Kidney glomerular epithelial cell (primary cell): ENCODE data around the gene PEAR1.

Experiments
- DNase-seq: peaks from one replicate; lab custom pipeline; 2025; lab: John Stamatoyannopoulos, UW

The PEAR1 gene

DNA sequence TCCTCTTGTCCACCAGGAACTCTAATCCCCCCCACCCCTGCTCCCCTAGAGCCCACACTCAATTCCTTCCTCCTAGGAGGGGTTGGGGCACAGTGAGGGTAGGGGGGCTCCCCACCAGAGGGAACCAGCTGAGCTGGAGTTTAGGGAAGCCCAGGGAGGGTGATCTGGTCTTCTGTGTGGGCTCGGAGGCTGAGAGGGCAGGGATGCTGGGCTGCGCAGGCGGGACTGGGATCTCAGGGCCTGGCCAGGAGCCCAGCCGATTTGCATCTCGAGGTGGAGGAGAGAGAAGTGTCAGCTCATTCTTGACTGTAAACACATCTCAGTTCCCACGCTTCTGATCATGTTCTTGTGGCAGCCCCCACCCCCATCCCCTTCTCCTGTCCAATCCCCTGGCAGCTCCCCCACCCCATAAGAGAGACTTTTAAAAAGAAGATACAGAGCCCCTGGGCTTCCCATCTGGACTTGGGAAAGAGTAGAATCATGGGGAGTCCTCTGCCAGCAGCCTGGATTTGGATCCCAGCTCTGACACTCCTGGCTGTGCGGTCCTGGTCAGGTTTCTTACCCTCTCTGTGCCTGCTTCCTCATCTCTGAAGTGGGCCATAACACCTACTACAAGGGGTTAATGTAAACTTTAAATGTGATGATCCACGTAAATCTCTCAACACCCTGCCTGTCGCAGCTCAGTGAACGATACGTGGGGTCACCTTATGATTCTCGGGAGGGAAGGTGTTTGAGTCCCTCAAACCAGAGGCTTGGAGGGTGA lies 6.6 kb downstream of the PEAR1 start:
- no peak for DNase-seq

- no peak for DNase-seq
Measured at GRCh38 chr1:156900896-156901589, 7.5 kb downstream of the PEAR1 start.

GRCh38 chr1:156901590-156901900 lies 8.0 kb downstream of the PEAR1 start:
- no peak for DNase-seq

DNA sequence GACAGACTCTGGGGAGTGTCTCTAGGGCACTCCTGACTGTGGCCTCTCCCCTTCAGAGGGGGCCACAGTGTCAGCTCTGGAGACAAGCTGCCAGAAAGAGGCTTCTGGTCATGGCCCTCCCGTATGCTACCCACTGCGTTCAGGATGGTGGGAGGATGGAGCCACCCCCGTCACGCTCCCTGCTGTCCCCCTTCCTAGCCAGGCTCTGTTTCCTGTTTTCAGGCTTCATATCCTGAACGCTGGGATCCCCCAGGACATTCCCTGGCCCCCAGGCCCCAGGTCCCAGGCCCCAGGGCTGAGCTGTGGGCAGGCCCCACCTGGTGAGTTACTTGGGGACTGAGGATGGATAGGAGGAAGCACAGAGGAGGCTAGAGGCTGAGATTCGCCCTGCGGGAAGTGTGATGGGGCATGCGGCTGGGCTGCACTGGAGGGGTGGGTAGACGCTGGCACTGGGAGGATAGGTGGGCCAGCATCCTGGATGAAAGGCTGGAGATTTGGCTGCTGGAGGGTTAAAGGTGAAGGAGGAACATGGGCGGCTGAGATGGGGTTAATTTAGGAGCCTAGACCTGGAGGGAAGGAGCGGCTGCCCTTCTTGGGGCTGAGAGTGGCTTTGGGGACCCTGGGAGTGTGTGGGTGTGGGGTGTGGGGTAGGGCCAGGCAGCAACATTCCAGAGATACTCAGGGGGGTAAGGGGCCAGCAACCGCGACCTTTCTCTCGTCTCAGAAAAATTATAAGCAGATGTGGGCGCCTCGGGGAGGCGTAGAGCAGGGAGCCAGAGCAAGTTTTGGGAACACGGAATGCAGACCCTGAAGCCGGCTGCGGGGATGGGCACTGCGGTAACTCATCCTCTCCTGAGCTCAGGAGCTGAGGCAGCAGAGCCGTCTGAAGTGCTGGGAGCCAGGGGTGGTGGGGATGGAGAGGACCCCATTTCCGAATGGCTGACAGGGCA lies 8.7 kb downstream of the PEAR1 start:
- DNase-seq: no peak

GRCh38 chr1:156903328-156904091 lies 10.0 kb downstream of the PEAR1 start:
- DNase-seq: no peak

- DNase-seq: no peak
Measured at GRCh38 chr1:156904187-156904959, 10.9 kb downstream of the PEAR1 start.

DNA sequence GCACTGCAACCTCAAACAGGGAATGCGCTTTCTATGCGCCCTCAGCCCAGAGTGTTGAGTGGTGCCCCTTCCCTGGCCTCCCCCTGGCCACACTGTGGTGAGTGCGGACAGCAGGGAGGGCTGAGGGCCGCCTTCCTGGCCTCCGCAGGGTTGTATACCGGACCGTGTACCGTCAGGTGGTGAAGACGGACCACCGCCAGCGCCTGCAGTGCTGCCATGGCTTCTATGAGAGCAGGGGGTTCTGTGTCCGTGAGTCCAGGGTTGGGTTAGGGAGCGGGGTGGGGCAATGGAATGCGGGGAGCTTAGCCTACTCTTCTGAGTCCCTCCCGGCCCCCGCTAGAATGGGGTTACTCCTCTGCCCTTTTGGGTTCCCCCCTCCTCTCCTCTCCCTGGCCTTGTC lies 11.7 kb downstream of the PEAR1 start:
- no peak for DNase-seq

GRCh38 chr1:156905651-156906050 lies 12.1 kb downstream of the PEAR1 start:
- no peak for DNase-seq

DNA sequence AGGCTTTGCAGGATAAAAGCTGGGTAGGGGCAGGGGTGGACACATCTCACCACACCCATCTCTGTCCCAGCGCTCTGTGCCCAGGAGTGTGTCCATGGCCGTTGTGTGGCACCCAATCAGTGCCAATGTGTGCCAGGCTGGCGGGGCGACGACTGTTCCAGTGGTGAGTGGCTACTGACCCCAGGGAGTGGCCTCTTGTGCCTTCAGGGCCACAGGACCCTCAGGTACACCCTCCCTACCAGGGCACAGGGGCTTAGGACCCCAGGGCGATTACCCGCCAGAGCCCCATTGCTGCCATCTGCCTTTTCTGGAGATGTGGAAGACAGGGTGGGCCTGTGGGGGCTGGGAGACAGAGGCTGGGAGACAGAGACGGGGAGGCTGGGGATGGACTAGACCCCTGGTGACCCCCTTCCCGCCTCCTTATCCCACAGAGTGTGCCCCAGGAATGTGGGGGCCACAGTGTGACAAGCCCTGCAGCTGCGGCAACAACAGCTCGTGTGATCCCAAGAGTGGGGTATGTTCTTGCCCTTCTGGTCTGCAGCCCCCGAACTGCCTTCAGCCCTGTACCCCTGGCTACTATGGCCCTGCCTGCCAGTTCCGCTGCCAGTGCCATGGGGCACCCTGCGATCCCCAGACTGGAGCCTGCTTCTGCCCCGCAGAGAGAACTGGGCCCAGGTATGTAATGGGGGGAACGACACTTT lies 12.8 kb downstream of the PEAR1 start:
- DNase-seq: no peak

DNA sequence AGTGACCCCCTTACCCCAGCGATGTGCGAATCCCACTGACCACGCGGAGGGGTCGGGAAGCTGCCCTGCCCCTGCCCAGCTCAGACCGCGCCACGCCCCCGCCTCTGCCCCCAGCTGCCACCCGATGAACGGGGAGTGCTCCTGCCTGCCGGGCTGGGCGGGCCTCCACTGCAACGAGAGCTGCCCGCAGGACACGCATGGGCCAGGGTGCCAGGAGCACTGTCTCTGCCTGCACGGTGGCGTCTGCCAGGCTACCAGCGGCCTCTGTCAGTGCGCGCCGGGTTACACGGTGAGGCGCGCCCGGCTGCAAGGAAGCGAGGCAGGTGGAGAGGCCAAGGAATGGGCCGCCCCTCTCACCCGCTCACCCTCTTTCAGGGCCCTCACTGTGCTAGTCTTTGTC lies 15.0 kb downstream of the PEAR1 start:
- DNase-seq: no peak

- no peak for DNase-seq
Measured at GRCh38 chr1:156908955-156909354, 15.4 kb downstream of the PEAR1 start.

DNA sequence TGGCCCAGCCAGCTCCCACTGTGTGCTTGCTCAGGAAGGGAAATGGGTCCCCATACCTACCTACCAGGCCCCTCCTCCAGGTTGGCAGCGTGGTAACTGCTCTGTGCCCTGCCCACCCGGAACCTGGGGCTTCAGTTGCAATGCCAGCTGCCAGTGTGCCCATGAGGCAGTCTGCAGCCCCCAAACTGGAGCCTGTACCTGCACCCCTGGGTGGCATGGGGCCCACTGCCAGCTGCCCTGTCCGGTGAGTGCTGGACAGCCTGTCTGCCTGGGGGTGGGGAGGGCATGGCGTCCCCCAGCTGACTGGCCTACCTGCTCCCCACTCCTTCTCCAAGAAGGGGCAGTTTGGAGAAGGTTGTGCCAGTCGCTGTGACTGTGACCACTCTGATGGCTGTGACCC lies 16.2 kb downstream of the PEAR1 start:
- no peak for DNase-seq

DNA sequence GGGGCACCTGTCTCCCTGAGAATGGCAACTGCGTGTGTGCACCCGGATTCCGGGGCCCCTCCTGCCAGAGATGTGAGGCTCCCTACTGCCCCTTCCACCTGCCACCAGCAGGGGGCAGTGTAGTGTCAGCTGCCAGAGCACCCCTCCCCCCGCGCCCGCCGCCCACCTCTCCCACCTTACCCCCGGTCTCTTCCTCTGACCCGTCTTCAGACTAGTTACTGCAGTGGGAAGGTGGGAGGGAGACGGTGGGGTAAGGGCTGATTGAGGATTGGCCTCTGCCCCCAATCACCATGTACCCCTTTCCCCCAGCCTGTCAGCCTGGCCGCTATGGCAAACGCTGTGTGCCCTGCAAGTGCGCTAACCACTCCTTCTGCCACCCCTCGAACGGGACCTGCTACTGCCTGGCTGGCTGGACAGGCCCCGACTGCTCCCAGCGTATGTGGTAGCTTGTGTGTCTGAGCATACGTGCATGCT lies 16.8 kb downstream of the PEAR1 start:
- DNase-seq: peak; percentile 13

GRCh38 chr1:156911577-156912298 lies 18.2 kb downstream of the PEAR1 start:
- no peak for DNase-seq

DNA sequence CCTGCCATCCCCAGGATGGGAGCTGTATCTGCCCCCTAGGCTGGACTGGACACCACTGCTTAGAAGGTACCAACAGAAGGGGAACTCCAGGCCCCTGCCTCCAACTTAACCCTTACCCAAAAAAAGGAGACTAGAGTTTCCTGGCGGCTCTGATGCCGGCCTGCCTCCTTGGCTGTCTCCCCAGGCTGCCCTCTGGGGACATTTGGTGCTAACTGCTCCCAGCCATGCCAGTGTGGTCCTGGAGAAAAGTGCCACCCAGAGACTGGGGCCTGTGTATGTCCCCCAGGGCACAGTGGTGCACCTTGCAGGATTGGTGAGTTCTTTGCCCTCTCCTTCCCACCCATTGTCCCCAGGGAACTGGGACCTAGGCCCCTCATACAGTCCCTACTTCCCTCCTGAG lies 18.8 kb downstream of the PEAR1 start:
- no peak for DNase-seq

- DNase-seq: no peak
Measured at GRCh38 chr1:156912861-156913808, 19.6 kb downstream of the PEAR1 start.

GRCh38 chr1:156913809-156914387 lies 20.4 kb downstream of the PEAR1 start:
- DNase-seq: no peak

DNA sequence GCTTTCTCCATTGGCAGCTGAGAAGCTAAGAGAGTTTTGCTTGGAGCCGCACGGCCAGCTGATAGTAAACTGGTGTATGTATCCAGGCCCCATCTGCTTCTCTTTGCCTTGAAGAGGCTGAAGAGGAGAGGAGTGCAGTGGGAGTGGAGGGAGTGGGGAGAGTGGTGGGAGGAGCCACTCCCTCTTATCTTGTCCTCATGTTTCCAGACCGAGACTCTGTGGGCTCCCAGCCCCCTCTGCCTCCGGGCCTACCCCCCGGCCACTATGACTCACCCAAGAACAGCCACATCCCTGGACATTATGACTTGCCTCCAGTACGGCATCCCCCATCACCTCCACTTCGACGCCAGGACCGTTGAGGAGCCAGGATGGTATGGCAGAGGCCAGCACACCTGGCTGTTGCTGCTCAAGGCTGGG lies 20.9 kb downstream of the PEAR1 start:
- no peak for DNase-seq
